HepG2 (cell line): ENCODE measurements around the gene MROH2A. TPM values are rescaled to one million over a fixed set of nuclear protein-coding genes. Genes with fewer than 3 reads are reported as not detected.
A peak's percentile ranks its signal among the peaks of the same experiment; 100 is the strongest.

Experiments
- ARNTL ChIP-seq: sonication (generic); formaldehyde crosslinking; IDR thresholded peaks from 2 replicates; pipeline ENCODE4 v1.4.0; 2020; ENCODE audit warnings: mild to moderate bottlenecking, missing genetic modification reagents
- DZIP1 ChIP-seq: sonication (generic); formaldehyde crosslinking; IDR thresholded peaks from 2 replicates; pipeline ENCODE4 v1.5.0; 2020; ENCODE audit warnings: mild to moderate bottlenecking, missing genetic modification reagents
- FIP1L1 ChIP-seq: fragments of 200-400 bp; formaldehyde crosslinking; IDR thresholded peaks from 2 replicates; pipeline ENCODE4 v1.6.1; 2018; ENCODE audit warnings: low read depth, mild to moderate bottlenecking, low read length, moderate library complexity, borderline replicate concordance; ENCODE audit not compliant: insufficient read depth
- IKZF5 ChIP-seq: IDR thresholded peaks from 2 replicates; pipeline ENCODE4 v1.6.1; 2018; ENCODE audit warnings: missing genetic modification reagents, mild to moderate bottlenecking, missing compliant biosample characterization
- KLF6 ChIP-seq: IDR thresholded peaks from 2 replicates; pipeline ENCODE4 v1.8.0; 2016; ENCODE audit warnings: missing biosample characterization, missing genetic modification reagents
- NFE2L2 ChIP-seq: fragments of 150-350 bp; IDR thresholded peaks from 2 replicates; pipeline ENCODE4 v1.6.1; 2014; ENCODE audit warnings: low read length
- PRDM15 ChIP-seq: sonication (generic); formaldehyde crosslinking; IDR thresholded peaks from 2 replicates; pipeline ENCODE4 v1.4.0; 2020; ENCODE audit warnings: missing genetic modification reagents
- RBAK ChIP-seq: sonication (generic); formaldehyde crosslinking; IDR thresholded peaks from 2 replicates; pipeline ENCODE4 v1.5.1; 2020; ENCODE audit warnings: mild to moderate bottlenecking, missing genetic modification reagents
- SYNCRIP ChIP-seq: fragments of 200-400 bp; formaldehyde crosslinking; IDR thresholded peaks from 2 replicates; pipeline ENCODE4 v1.6.1; 2018; ENCODE audit warnings: mild to moderate bottlenecking, low read depth, low read length; ENCODE audit not compliant: insufficient read depth
- ZBTB10 ChIP-seq: sonication (generic); formaldehyde crosslinking; IDR thresholded peaks from 2 replicates; pipeline ENCODE4 v1.4.0; 2020; ENCODE audit warnings: missing genetic modification reagents, borderline replicate concordance
- ZNF20 ChIP-seq: sonication (generic); formaldehyde crosslinking; IDR thresholded peaks from 2 replicates; pipeline ENCODE4 v1.4.0; 2020; ENCODE audit warnings: mild to moderate bottlenecking, moderate library complexity, missing genetic modification reagents
- ZNF24 ChIP-seq: fragments of 450-650 bp; IDR thresholded peaks from 2 replicates; pipeline ENCODE4 v1.6.1; 2017; ENCODE audit warnings: antibody characterized with exemption, mild to moderate bottlenecking
- ZNF333 ChIP-seq: sonication (generic); formaldehyde crosslinking; IDR thresholded peaks from 2 replicates; pipeline ENCODE4 v1.4.0; 2020; ENCODE audit warnings: mild to moderate bottlenecking, missing genetic modification reagents, borderline replicate concordance
- ZNF570 ChIP-seq: sonication (generic); formaldehyde crosslinking; IDR thresholded peaks from 2 replicates; pipeline ENCODE4 v1.4.0; 2020; ENCODE audit warnings: mild to moderate bottlenecking, missing genetic modification reagents, borderline replicate concordance
- ZNF607 ChIP-seq: sonication (generic); formaldehyde crosslinking; IDR thresholded peaks from 2 replicates; pipeline ENCODE4 v1.5.1; 2020; ENCODE audit warnings: missing genetic modification reagents, mild to moderate bottlenecking, borderline replicate concordance
- ZNF747 ChIP-seq: sonication (generic); formaldehyde crosslinking; IDR thresholded peaks from 2 replicates; pipeline ENCODE4 v1.8.1; 2023; ENCODE audit warnings: missing genetic modification reagents, mild to moderate bottlenecking, borderline replicate concordance
- ZNF883 ChIP-seq: sonication (generic); formaldehyde crosslinking; IDR thresholded peaks from 2 replicates; pipeline ENCODE4 v1.5.1; 2020; ENCODE audit warnings: mild to moderate bottlenecking, missing genetic modification reagents; ENCODE audit errors: not compliant biosample characterization
- polyA plus RNA-seq, 8 experiments: library from polyadenylated mRNA; depleted of rRNA in 3 of 8; stranded (reverse) in 7 of 8; unstranded in 1 of 8; fragments of >200 nt; fragmentation: Illumina TruSeq in 4 of 8; extraction: Trizol in 4 of 8; gene quantifications; 2 replicates each; pipeline versions ENCODE4 v1.2.1 to v1.2.3, GENCODE V29; 2011 to 2016; ENCODE audit warnings: low read depth in 4 of 8, missing spikeins in 1 of 8, mixed read lengths in 1 of 8; ENCODE audit not compliant: insufficient read depth in 1 of 8
- total RNA-seq, 5 experiments: library from RNA; depleted of rRNA; stranded (reverse); fragments of >200 nt; fragmentation: Illumina TruSeq; extraction: Trizol; gene quantifications; 2 replicates each; pipeline ENCODE4 v1.2.3, GENCODE V29; 2016; ENCODE audit warnings: low read depth in 1 of 5

The MROH2A gene
- total and polyA plus RNA-seq, 2 of the 13 experiments (the other 11 are each of a cell fraction or from before 2014, with no cell fraction given) = 0.03 to 0.04 TPM

GRCh38 chr2:233854241-233854981 is 76.3 kb downstream of the MROH2A start, which contains the start of gene HJURP (continued):
- TF ChIP-seq FIP1L1 (no peak), ZNF20 (CRISPR knock-in tag) (no peak), KLF6 (CRISPR knock-in tag) (peak; percentile 51; the same call in 1 of the 2 replicates), ZNF607 (CRISPR knock-in tag) (peak; percentile 70; the same call in 1 of the 2 replicates), ZNF333 (CRISPR knock-in tag) (no peak; the same call in 1 of the 2 replicates), SYNCRIP (no peak), NFE2L2 (no peak), ZNF747 (CRISPR knock-in tag) (peak; percentile 90; the same call in 1 of the 2 replicates), PRDM15 (CRISPR knock-in tag) (peak; percentile 42; the same call in 1 of the 2 replicates), ZNF24 (no peak), ZBTB10 (no peak), RBAK (CRISPR knock-in tag) (no peak), ZNF570 (CRISPR knock-in tag) (no peak), IKZF5 (peak; percentile 59; the same call in 1 of the 2 replicates), DZIP1 (CRISPR knock-in tag) (peak; percentile 59; the same call in 1 of the 2 replicates), ZNF883 (CRISPR knock-in tag) (peak; percentile 93), ARNTL (CRISPR knock-in tag) (no peak)
